Activated CD8-positive, alpha-beta memory T cell treated with anti-CD3 and anti-CD28 coated beads for 4 hours (primary cell): ENCODE results near the gene SLC1A2.
A peak's percentile ranks its signal among the peaks of the same experiment; 100 is the strongest.

Experiments
- DNase-seq, 2 donors: peaks; one replicate each; pipeline ENCODE4 v3.0.0-alpha.2; 2020; ENCODE audit warnings: low read depth in 2 of 2

The SLC1A2 gene

DNA sequence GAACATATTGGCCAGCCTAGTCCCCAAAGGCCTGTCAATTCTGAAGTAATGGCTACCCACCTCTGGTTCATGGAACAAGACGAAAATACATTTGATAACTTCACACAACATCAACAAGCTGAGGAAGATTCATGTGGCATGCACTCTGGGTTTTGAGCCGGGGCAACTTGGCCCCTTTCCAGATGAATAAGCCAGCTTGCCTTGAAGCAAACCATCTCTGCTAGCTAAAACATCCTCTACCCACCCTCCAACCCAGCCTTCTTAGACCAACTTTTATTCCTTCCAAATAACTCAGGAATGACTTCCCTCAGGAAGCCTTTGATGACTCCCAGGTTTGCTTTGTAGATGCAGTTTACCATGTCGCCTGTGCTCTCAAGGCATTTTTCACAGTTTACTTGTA lies 94.4 kb downstream of the SLC1A2 start:
- no peak for DNase-seq

DNA sequence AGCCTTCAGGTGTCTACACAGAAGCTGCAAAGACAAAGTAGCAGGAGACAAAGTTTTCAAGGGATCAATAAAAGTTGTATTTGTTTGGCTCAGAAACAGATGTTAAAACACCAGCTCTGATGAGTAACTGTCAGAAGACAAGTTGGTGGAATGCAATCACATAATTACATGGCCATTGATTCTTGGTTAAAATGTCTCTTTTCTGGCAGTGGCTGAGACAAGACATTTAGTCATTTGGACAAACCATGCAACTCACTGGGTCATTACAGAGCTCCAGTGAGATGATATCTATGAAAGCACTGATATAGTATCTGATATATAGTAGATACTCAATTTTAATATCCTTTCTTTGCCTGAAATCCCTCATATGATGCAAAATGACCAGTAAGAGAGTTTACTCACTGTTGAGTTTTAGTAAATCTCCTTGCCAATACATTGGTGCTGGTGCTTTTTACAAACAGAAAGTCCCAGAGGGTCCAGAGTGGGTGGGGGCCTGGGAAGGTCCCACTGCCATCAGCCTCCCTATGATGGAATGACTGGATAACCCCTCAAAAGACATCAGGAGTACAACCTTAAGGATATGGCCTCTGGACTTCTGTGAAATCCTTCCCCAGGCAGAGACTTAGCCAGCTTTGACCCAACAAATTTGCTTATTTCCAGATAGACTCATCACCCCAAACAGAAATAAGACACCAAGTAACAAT lies 95.0 kb downstream of the SLC1A2 start:
- DNase-seq: no peak

DNA sequence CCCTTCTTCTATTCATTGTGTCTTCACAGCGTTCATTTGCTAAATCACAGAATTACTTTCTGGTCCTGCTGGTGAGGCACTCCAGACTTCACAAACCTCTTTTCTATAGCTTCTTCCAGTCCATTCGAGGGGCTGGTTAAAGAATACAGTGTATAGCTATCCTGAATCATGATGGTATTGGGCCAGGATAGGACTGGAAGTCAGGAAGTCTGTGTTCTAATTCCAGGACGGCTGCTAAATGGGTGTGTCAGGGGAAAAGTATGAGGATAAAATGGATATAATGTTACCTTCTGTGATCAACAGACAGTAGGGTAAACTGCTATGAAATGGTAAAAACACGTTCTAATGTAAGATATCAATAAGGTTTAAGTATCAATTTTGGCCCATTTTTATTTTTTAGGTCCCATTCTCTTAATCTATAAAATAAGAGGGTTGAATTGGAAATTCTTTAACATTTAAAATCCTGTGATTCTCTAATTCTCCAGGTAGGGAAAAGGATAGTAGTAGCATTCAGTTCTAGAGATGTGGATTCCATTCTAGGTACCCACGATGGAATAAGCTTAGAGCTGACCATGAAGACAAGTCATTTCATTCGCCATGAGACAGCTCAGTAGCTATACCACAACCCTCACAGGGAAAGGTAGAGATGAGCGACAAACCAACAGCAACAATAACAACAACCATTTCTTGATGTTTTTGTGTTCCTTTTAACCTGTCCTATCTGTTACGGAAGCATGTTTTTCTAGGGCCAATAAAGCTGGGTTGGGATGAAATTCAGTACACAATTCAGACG lies 96.1 kb downstream of the SLC1A2 start:
- no peak for DNase-seq

DNA sequence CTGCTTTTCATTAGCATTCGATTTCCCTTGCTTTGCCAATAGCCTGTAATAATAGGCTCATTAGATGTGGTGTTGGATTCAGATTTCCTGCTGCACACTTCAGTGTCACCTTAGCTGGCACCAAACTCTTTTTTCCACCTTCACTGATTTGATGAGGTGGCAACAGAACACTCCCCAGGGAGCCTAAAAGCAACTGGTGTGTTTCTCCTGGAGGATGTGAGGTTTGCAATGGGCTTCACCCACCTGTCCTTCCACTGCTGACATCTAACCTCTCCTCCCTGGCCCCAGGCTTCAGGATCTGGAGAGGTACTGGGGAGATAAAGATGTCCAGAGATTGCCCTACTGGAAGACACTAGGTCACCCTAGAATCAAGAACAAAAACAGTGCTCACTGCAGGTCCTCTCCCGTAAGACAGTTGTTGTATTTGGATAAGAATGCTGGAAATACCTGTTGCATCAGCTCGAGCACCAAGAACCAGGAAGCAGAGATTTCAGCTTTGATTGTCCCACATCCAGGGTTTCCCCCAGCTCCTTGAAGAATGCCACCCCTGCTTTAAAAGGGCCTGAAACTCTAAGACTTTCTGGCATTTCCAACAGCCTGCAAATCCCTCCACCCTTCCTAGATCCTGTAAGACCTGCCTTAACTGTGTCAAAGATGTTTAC lies 96.9 kb downstream of the SLC1A2 start:
- no peak for DNase-seq

DNA sequence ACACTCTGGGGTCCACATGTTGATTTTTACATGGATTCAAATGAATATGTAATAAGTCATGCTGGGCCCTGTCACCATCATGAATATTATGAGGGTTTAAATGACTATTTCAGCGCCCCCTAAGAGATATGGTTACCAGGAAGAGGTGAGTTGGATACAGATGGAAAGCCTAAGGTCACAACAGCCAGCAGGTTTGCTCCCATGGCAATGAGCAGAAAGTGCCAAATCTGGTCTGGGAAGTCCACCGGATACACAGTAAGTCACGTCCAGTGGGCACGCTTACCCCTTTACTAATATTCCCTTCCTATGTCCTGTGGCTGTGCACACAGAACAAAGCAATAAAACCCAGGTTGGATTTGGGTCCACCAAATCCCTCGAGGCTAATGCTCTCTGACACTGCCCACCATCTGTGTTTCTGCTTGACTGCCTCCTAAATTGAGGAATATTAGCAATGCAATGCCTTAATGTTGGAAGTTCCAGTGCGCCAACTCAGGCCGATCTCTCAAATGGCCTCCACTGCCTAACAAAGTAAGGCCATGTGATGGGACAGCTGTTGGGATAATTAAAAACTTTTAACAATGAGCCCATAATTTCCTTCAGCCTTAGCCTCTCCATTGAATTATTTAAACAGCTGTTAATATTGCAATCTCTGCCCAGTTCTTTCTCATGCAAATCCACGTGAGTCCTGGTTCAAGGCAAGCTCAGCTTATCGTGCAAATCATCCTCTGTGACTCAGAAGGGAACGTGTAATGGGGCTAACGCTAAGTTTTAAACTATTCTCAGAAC lies 97.6 kb downstream of the SLC1A2 start:
- DNase-seq: no peak

DNA sequence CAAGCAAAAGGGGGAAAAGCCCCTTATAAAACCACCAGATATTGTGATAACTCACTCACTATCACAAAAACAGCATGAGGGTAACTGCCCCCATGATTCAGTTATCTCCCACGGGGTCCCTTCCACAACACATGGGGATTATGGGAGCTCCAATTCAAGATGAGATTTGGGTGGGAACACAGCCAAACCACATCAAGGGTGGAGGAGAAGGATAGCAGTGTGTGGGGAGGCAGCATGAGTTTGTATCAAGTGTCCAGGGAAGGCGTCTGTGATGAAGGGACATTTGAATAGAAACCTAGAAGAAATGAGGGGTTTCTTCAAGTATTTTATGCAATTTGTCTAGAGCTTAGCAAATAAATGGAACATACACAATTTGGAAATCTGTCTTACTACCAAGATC lies 98.2 kb downstream of the SLC1A2 start:
- no peak for DNase-seq

DNA sequence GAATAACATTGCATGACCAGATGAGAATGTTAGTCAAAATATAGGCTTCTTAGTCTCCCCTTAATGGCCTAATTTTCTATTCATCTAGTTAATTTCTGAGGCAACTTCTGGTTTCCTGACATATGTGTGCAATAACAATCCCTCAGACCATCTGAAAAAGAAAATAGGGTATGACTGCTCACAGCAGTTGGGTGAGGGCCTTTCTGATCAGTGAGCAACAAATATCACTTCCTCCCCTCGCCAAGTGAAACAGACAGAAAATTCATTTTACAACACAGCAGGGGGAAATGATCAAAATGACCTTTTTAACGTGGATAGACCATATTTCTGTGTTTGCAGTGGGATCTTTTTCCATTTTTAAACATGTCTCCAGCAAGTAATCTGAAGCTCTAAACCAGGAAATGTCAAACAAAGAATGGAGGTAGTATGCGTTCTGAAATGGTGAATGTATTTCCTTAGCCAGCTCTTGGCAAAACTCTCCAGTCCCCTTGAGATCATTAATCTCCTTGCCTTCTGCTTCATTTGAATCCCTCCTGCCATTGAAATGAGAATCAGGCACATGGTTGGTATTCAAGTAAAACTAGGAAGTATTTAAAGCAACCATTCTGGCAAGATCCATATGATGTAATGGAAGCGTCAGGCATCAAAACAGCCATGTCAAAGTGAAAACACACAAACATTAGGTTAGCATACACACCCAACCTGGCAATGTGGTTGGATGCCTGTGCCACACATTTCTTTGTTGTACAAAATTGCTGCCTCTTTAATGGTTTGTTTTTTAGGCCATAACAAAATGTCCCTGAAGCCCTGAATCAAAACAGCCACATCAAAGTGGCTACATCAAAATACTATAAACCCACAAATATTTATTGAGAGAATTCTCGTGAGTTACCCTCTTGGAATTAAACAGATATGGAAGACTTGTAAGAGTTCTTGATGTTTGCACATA lies 100.1 kb downstream of the SLC1A2 start:
- no peak for DNase-seq

DNA sequence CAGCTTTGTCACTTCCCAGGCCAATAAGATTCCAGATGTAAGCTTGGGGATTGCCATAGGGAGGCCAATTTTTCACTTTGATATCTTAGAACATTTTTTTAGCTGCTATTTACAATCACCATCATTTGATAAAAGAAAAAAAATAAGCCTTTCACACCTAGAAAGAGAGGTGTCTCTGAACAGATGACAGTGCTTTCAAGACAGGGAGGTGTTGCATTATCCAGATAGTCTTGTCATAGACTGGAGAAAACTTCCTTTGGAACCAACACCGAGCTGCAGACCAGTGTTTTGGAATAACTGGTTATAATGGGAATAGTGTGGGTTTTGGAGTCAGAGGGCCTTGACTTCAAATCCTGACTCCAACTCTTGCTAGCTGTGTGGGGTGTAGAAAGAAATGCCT lies 101.0 kb downstream of the SLC1A2 start:
- no peak for DNase-seq

DNA sequence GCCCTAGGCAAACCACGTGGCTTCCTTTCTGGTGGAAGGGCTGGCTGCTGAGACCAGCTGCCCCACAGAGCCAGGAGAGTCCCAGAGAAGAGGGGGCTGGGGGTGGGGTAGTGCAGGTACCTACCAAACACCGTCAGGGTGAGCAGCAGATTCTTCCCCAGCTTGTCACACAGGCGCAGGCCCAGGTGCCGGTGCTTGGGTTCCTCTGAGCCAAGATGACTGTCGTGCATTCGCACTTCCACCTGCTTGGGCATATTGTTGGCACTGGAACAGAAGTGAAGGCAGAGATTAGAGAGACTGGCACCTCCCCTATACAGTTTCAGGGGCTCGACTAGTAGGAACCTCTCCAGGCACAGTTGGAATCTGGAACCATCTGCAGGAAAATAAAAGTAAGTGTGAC lies 102.1 kb downstream of the SLC1A2 start:
- DNase-seq: no peak

DNA sequence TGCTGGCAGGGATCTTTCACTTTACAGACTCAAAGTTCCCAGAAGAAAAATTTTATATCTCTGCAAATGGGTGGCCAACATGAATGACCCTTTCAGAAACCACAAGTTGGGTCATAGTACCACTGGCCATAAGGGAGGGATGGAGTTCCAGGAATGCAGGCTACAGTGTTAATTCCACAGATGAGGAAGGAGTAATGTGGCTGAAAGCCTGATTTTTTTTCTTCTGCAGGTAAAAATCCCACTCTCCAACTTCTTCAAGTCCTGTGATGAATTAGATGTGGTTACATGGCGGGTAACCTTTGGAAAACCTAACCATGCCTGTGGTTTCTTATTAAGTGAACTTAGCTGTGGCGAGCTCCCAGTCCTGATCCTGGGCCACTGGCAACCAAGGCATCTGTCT lies 103.2 kb downstream of the SLC1A2 start:
- DNase-seq: no peak

DNA sequence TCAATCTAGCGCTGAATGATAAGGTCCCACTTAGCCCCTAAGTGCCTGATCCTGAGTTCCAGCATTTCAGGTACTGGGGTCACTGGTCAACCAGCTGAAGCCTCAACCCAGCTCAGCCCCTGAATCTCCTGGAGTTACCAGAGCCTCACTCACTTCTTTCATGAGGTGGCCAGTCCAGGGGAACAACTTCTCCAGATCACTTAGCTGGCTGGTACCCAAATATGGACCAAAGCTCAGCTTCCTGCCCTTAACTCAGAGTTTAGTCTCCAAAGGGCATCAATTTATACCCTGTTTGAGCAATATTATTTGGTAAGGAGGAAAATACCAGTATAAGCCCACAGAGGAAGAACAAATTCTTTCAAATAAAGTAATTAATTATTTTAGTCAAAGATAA lies 105.6 kb downstream of the SLC1A2 start:
- no peak for DNase-seq

DNA sequence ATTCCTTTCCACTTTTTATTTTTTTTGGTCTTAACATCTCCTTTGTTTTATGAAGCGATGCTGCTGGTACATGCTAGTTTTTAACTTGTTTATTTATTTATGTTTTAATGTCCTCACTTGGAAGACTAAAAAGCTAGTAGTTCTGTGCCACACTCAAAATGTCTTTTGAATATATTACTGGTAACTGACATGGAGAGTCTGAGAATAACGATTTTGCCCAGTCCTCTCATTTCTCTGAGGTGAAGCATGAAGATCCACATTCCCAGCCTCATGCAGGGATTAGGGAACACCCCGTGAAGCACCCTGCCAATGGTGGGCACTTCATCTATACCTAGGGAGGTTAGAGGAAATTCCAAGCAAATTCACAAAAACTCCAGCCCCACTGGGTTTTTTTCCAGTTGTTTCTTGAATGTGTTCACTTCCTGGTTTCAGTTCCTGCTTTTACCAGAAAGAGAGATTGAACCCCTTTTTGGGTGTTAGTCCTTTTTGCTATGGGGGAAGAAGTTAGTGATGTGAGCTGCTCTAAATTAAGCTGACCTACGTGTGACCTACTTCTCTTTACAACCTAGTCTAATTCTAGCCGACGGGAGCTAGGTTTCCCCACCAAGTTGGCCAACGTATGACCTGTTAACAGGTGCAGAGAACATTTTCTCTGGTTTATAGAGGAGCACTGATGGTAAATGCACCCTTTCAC lies 106.1 kb downstream of the SLC1A2 start:
- no peak for DNase-seq

DNA sequence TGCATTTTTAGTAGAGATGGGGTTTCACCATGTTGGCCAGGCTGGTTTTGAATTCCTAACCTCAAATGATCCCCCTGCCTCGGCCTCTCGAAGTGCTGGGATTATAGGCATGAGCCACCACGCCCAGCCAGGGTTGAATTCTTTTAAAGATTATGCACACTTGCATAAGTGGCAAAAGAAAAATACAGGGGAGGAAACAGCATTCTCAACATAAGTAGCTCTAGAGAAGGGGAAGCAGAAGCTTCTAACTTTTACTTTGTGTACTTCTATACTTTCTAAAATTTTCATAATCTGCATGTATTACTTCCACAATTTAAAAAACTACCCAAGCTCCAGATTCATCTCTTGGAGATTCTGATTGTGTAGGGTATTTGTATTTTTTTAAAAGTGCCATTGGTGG lies 108.0 kb downstream of the SLC1A2 start:
- DNase-seq: no peak

DNA sequence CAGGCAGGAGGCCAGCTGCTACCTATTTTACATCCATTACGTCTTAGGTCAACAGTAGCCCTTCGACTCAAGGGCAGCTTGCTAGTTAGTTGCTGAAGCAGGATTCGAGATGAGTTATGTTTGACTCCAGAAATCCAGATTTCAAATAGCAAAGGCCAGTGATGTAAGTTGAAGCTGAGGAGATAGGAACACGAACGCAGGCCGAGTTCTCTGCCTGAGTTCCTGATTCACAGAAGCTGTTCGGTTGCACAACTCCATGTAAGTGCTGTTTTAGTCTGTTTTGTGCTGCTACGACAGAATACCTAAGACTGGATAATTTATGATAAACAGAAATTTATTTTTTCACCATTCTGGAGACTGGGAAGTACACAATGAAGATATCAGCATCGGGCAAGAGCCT lies 111.2 kb downstream of the SLC1A2 start:
- DNase-seq: no peak

DNA sequence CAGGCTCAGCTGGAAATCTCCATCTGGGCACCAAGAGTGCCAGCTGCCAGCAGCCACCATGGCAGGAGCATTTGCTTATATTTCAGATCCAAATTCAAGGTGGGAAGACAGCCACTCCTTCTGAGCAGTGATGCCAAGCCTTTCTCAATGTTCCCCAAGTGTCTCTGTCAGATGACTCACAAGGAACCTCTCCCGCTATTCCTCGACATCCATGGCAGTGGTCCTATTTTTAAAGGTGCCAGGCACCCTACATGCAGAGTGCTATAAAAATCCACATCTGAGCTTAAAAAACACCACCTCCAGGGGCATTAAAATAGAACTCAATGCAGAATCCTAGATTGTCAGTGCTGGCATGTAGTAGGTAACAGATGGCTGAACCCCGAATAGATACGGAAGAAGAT lies 112.1 kb downstream of the SLC1A2 start:
- no peak for DNase-seq

DNA sequence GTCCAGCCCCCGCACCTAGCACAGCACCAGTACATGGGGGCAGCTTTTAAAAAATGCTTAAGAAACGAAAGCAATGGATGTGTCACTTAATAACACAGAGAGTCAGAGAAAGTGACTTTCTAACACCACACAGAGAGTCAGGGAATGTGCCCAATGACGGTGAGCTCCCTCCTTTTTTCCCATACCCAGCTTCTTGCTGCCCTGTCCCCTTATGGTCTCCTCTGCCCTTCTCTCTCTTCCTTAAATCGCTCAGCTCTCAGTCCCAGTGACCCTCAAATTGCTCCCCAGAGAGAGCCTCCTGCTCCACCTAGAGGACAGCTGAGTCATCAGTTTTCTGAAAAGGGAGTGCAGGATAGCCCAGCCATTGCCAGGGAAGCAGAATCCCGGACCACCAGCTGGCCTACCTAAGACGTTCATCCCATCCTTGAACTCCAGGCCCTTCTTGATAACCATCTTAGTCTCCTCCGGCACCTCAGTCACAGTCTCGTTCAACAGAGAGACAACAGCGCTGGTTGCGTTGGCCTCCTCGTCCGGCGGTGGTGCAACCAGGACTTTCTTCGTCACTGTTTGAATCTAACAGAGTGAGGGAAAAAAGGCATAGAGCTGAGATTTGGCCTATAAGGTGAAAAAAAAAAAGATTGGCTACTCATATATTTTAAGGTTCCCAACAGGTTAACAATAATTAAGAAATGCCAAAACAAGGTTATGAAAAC lies 113.5 kb downstream of the SLC1A2 start:
- DNase-seq: peak in 1 of 2 donors; percentile 14

DNA sequence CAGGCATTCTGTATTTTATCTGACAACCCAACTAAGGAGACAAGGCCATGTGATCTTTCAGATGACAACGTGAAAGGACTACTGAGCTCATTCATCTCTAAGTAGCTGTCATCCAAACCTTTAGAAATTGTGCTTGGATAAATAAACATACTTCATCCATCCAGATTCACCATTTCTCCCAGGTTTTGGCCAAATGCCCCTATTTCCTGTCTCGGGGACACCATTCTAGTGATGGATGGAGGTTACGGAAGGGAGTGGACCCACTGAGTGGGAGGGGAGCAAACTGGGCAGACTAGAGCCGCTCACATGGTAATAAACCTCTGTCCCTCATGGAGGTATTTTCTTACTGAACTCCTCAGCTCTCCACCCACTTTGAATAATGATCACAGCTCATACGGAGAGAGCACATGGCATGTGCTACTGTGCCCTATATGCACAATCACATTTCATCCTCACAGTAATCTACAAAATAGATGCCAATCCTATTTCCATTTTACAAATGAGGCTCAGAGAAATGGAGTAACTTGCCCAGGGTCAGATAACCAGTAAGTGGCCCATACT lies 114.4 kb downstream of the SLC1A2 start:
- no peak for DNase-seq

DNA sequence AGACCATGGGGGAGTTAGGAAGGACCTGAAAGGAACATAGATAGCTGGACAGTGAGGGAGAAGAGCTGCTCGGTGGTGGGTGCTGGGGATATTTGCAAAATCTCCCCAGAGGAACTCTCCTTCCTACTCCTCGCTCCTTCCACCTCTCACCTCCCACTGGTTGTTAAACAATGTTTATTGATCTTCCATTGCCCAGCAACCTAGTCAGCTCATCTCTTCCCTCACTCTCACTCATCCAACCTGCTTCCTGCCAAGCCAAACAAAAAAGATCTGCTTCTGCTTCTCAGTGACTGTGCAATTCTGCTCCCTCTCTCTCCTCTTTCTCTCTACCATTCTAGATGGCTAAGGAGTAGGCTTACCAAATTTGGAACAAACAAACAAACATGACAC lies 115.0 kb downstream of the SLC1A2 start:
- no peak for DNase-seq

DNA sequence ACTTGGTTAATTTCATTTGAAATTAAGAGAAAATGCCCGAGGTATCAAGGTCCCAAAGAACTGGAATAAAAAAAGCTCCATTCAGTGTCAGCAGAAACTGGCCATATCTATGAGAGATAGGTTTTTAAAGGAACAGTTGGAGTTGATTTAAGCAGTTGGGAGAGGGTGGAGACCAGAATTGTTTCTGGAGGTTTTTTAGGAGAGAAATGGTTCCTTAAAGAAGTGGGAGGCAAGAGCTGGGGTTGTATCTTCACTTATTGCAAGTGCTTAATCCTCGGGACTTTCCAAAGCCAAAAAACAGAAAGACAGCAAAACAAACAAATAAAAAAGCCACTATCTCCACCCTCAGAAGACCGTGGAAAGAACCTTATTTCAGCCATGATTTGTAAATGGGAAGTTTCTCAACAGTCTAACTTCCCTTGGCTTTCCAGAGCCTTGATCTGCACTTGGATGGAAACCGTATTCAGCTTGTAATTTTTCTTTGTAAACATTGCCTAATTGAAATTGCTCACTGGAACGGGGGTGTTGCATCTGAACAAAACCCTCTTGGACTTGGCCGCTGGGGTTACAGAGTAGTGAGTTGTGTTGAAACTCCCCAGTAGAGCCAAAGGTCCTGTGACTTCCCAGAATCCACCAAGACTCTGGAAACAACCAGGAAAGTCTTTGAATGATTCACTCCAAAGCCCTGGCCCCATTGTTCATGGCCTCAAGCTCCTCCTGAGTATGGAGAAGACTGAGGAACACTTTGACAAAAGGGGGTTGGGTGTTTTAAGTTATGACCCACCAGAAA lies 115.6 kb downstream of the SLC1A2 start:
- DNase-seq: no peak
